B cell (primary cell): Measurements from ENCODE around the gene HES5. TPM values are rescaled to one million over a fixed set of nuclear protein-coding genes. Genes with fewer than 3 reads are reported as not detected.

Source experiments
- ATAC-seq: fragments of 200-7000 bp; cut with Tn5 transposase; one replicate; pipeline ENCODE4 v1.10.0; 2021; ENCODE audit warnings: low read depth, mild to moderate bottlenecking, moderate number of reproducible peaks, moderate library complexity
- CTCF ChIA-PET: fragments of 350-600 bp; sonication (Branson Sonifier 250); formaldehyde crosslinking; loops from one replicate; lab custom pipeline; 2021; ENCODE audit warnings: antibody characterized with exemption, inconsistent platforms; lab: Charles Lee
- POLR2A ChIA-PET: fragments of 350-600 bp; sonication (Branson Sonifier 250); formaldehyde crosslinking; loops from one replicate; lab custom pipeline; 2021; ENCODE audit warnings: antibody characterized with exemption; lab: Charles Lee
- DNase-seq: peaks from one replicate; pipeline ENCODE4 v3.0.0; 2013
- H2AFZ ChIP-seq: 2 replicates; pipeline ENCODE4 v1.6.1; 2012; ENCODE audit warnings: mild to moderate bottlenecking, low read depth, low read length; ENCODE audit not compliant: insufficient read depth, poor library complexity, severe bottlenecking
- H3K27ac ChIP-seq, 2 donors: 1 replicate in 1 of 2; 2 replicates in 1 of 2; pipeline ENCODE4 v1.5.1; 2012 to 2013; ENCODE audit warnings: low read length in 2 of 2, mild to moderate bottlenecking in 2 of 2, moderate library complexity in 1 of 2
- H3K27me3 ChIP-seq, 4 experiments: fragments of 200-600 bp in 1 of 4; sonication (generic) in 1 of 4; replicated peaks in 1 of 4; 1 replicate in 2 of 4; 2 replicates in 2 of 4; pipeline versions ENCODE4 v1.6.1 to v1.7.0; 2013 to 2016; ENCODE audit warnings: low read length in 3 of 4, mild to moderate bottlenecking in 2 of 4, mixed read lengths in 1 of 4, moderate library complexity in 1 of 4; ENCODE audit not compliant: insufficient read depth in 4 of 4, control insufficient read depth in 3 of 4; ENCODE audit errors: control extremely low read depth in 1 of 4
- H3K36me3 ChIP-seq, 2 experiments: replicated peaks in 1 of 2; 1 replicate in 1 of 2; 2 replicates in 1 of 2; pipeline versions ENCODE4 v1.6.1 to v1.7.1; 2013; ENCODE audit warnings: low read length in 1 of 2; ENCODE audit not compliant: insufficient read depth in 2 of 2, control insufficient read depth in 1 of 2; ENCODE audit errors: control extremely low read depth in 1 of 2, extremely low read depth in 1 of 2
- H3K4me1 ChIP-seq, 2 donors: fragments of 200-600 bp in 1 of 2; sonication (generic) in 1 of 2; 1 replicate in 1 of 2; 2 replicates in 1 of 2; pipeline versions ENCODE4 v1.5.1 to v1.6.1; 2013 to 2017; ENCODE audit warnings: low read length in 2 of 2; ENCODE audit not compliant: control insufficient read depth in 2 of 2, insufficient read depth in 2 of 2
- H3K4me2 ChIP-seq: replicated peaks from 2 replicates; pipeline ENCODE3; 2012; ENCODE audit warnings: mild to moderate bottlenecking, low read depth, low read length; ENCODE audit not compliant: poor library complexity, severe bottlenecking
- H3K4me3 ChIP-seq, 5 experiments: fragments of 200-600 bp in 1 of 5; sonication (generic) in 1 of 5; 1 replicate in 3 of 5; 2 replicates in 2 of 5; pipeline versions ENCODE4 v1.5.1 to v1.7.0; 2011 to 2016; ENCODE audit warnings: low read length in 4 of 5, mild to moderate bottlenecking in 4 of 5, low read depth in 2 of 5, control low read depth in 1 of 5, moderate library complexity in 1 of 5; ENCODE audit not compliant: insufficient read depth in 1 of 5; ENCODE audit errors: control extremely low read depth in 1 of 5, extremely low read depth in 1 of 5
- H3K79me2 ChIP-seq: fragments of 200-600 bp; sonication (generic); one replicate; pipeline ENCODE4 v1.6.0; 2016; ENCODE audit warnings: low read length; ENCODE audit not compliant: control insufficient read depth, insufficient read depth
- H3K9ac ChIP-seq: fragments of 200-600 bp; sonication (generic); 2 replicates; pipeline ENCODE4 v1.6.1; 2017; ENCODE audit warnings: mild to moderate bottlenecking, low read length, moderate library complexity
- H3K9me3 ChIP-seq, 3 donors: one replicate each; pipeline versions ENCODE4 v1.6.1 to v1.7.1; 2013; ENCODE audit warnings: low read length in 2 of 3; ENCODE audit not compliant: control insufficient read depth in 2 of 3, insufficient read depth in 1 of 3; ENCODE audit errors: control extremely low read depth in 1 of 3
- H4K20me1 ChIP-seq: 2 replicates; pipeline ENCODE4 v1.6.0; 2012; ENCODE audit warnings: mild to moderate bottlenecking, low read length; ENCODE audit not compliant: insufficient read depth, control insufficient read depth, poor library complexity, severe bottlenecking
- H3K27ac Mint-ChIP-seq: one replicate; pipeline ENCODE4 v1.8.0; 2021; ENCODE audit warnings: mixed read lengths
- H3K27me3 Mint-ChIP-seq: one replicate; pipeline ENCODE4 v1.8.0; 2021; ENCODE audit warnings: mixed read lengths
- H3K4me1 Mint-ChIP-seq: one replicate; pipeline ENCODE4 v1.8.0; 2021; ENCODE audit warnings: mixed read lengths
- H3K4me3 Mint-ChIP-seq: one replicate; pipeline ENCODE4 v1.8.0; 2021; ENCODE audit warnings: mixed read lengths
- H3K9me3 Mint-ChIP-seq: one replicate; pipeline ENCODE4 v1.8.0; 2022; ENCODE audit warnings: mixed read lengths; ENCODE audit not compliant: insufficient read depth
- CTCF ChIP-seq: fragments of 200-600 bp; IDR thresholded peaks from one replicate; pipeline ENCODE4 v1.8.0; 2022; ENCODE audit warnings: antibody characterized with exemption, mild to moderate bottlenecking
- EZH2 ChIP-seq: IDR thresholded peaks from 2 replicates; pipeline ENCODE4 v1.6.1; 2012; ENCODE audit warnings: borderline replicate concordance, low read depth, mild to moderate bottlenecking, moderate library complexity, low read length; ENCODE audit not compliant: insufficient read depth, poor library complexity, severe bottlenecking
- WGBS: methylation state at CpG from one replicate; pipeline ENCODE4 v1.1.5; 2013; ENCODE audit warnings: missing lambda C conversion rate; ENCODE audit not compliant: insufficient coverage; 5-methylcytosine and 5-hydroxymethylcytosine counted together
- intact Hi-C: fragments of 100-400 bp; cut with micrococcal nuclease; formaldehyde crosslinking; loops from one replicate; pipeline ENCODE4 v1.10.0; 2022
- polyA plus RNA-seq: library from polyadenylated mRNA; depleted of rRNA; stranded (reverse); fragments of >200 nt; gene quantifications from 2 replicates; pipeline ENCODE4 v1.2.3, GENCODE V29; 2012
- total RNA-seq, 2 donors: library from RNA; stranded (reverse); fragments of 120-200 nt in 1 of 2; gene quantifications; 1 replicate in 1 of 2; 2 replicates in 1 of 2; pipeline versions ENCODE4 v1.2.3 to v1.2.4, GENCODE V29; 2013 to 2022

The HES5 gene
- total and polyA plus RNA-seq, 2 donors (not counting 1 experiment from before 2014, with no cell fraction given), result not detected

- 98% methylated on average over 26 of the region's 26 CpGs for WGBS
- no peak for ATAC-seq
- H3K4me3 ChIP-seq, result no peak overlapping the region
- H3K9me3 Mint-ChIP-seq, result no peaks in the 10 kb centered on the region
- intact Hi-C loops, result no loop called here
- H3K4me1 ChIP-seq, result no peaks in the 10 kb centered on the region
- TF ChIP-seq EZH2 (no peak), CTCF (no peak)
- no peaks in the 10 kb centered on the region for H3K27me3 Mint-ChIP-seq
- ChIA-PET POLR2A (no interaction called here), CTCF (no interaction called here)
- H3K27me3 ChIP-seq, result no peaks in the 10 kb centered on the region
- H3K27ac ChIP-seq, result no peak overlapping the region
- peaks cover 87% of the 10 kb centered on the region for H4K20me1 ChIP-seq
- H3K36me3 ChIP-seq, result peaks cover 0 to 70% of the 10 kb centered on the region in 2 experiments
- no peak overlapping the region for H3K27ac Mint-ChIP-seq
- H3K9me3 ChIP-seq, result no peaks in the 10 kb centered on the region
- H3K9ac ChIP-seq, result no peak overlapping the region
- H3K4me3 Mint-ChIP-seq, result no peak overlapping the region
- peaks cover 54% of the 10 kb centered on the region for H3K79me2 ChIP-seq
- no peak overlapping the region for H3K4me2 ChIP-seq
- H2AFZ ChIP-seq, result no peak overlapping the region
- DNase-seq, result no peak
- H3K4me1 Mint-ChIP-seq, result peaks cover 7% of the 10 kb centered on the region
Measured at GRCh38 chr1:2518528-2518927, 11.5 kb downstream of the HES5 start.

- Histone ChIP-seq H3K36me3 (peaks cover 0 to 75% of the 10 kb centered on the region in 2 experiments), H4K20me1 (peaks cover 83% of the 10 kb centered on the region), H2AFZ (no peak overlapping the region), H3K9me3 (no peaks in the 10 kb centered on the region), H3K4me2 (no peak overlapping the region), H3K4me1 (no peaks in the 10 kb centered on the region), H3K4me3 (no peak overlapping the region), H3K79me2 (peaks cover 49% of the 10 kb centered on the region), H3K27me3 (no peaks in the 10 kb centered on the region), H3K27ac (no peak overlapping the region), H3K9ac (no peak overlapping the region)
- no peak for DNase-seq
- Mint-ChIP-seq H3K27me3 (no peaks in the 10 kb centered on the region), H3K27ac (no peak overlapping the region), H3K4me1 (peaks cover 3% of the 10 kb centered on the region), H3K9me3 (no peaks in the 10 kb centered on the region), H3K4me3 (no peak overlapping the region)
- CTCF ChIA-PET, result no interaction called here
- POLR2A ChIA-PET, result no interaction called here
- WGBS, result 91% methylated on average over 15 of the region's 17 CpGs
- ATAC-seq, result no peak
- intact Hi-C loops, result no loop called here
- TF ChIP-seq CTCF, result no peak
- no peak for TF ChIP-seq EZH2
Measured at GRCh38 chr1:2517966-2518365, 12.1 kb downstream of the HES5 start.
